Activated T-cell treated with anti-CD3 and anti-CD28 coated beads, Interleukin-2, amount 50 U/mL, for 1 hour (primary cell): ENCODE data around the gene KIT.

Experiments
- DNase-seq: peaks from one replicate; pipeline ENCODE4 v3.0.0-alpha.2; 2020

KIT gene

GRCh38 chr4:54708339-54709279, 50.9 kb downstream of the KIT start:
- DNase-seq: no peak

GRCh38 chr4:54709400-54709799, 51.6 kb downstream of the KIT start:
- no peak for DNase-seq

GRCh38 chr4:54712206-54712605, 54.4 kb downstream of the KIT start:
- DNase-seq: no peak

- no peak for DNase-seq
Observed at GRCh38 chr4:54714631-54715030, 56.9 kb downstream of the KIT start.

- DNase-seq: no peak
Observed at GRCh38 chr4:54716478-54717065, 58.8 kb downstream of the KIT start.

GRCh38 chr4:54717694-54718093, 59.9 kb downstream of the KIT start:
- DNase-seq: no peak

GRCh38 chr4:54719378-54719777, 61.6 kb downstream of the KIT start:
- no peak for DNase-seq

GRCh38 chr4:54723220-54723619, 65.5 kb downstream of the KIT start:
- no peak for DNase-seq

GRCh38 chr4:54723820-54724219, 66.1 kb downstream of the KIT start:
- no peak for DNase-seq

GRCh38 chr4:54726907-54727306, 69.2 kb downstream of the KIT start:
- no peak for DNase-seq

GRCh38 chr4:54727346-54727745, 69.6 kb downstream of the KIT start:
- no peak for DNase-seq

GRCh38 chr4:54728368-54728767, 70.6 kb downstream of the KIT start:
- DNase-seq: no peak

- no peak for DNase-seq
Observed at GRCh38 chr4:54729256-54729655, 71.5 kb downstream of the KIT start.

- DNase-seq: no peak
Observed at GRCh38 chr4:54730581-54730980, 72.8 kb downstream of the KIT start.

- no peak for DNase-seq
Observed at GRCh38 chr4:54731552-54731951, 73.8 kb downstream of the KIT start.

- DNase-seq: no peak
Observed at GRCh38 chr4:54731976-54732375, 74.2 kb downstream of the KIT start.

GRCh38 chr4:54737421-54737820, 79.7 kb downstream of the KIT start:
- DNase-seq: no peak

- no peak for DNase-seq
Observed at GRCh38 chr4:54741202-54741601, 83.4 kb downstream of the KIT start.

- DNase-seq: no peak
Observed at GRCh38 chr4:54742636-54743399, 85.1 kb downstream of the KIT start.

GRCh38 chr4:54743562-54743961, 85.8 kb downstream of the KIT start:
- DNase-seq: no peak

GRCh38 chr4:54744487-54744886, 86.7 kb downstream of the KIT start:
- no peak for DNase-seq

GRCh38 chr4:54745031-54745770, 87.4 kb downstream of the KIT start:
- no peak for DNase-seq

- no peak for DNase-seq
Observed at GRCh38 chr4:54746218-54746617, 88.5 kb downstream of the KIT start.
